HepG2 (cell line): ENCODE measurements around the gene SCAANT1. TPM values are rescaled to one million over a fixed set of nuclear protein-coding genes. Genes with fewer than 3 reads are reported as not detected.

Experiments
- AGO1 ChIP-seq: fragments of 200-400 bp; formaldehyde crosslinking; IDR thresholded peaks from 2 replicates; pipeline ENCODE4 v1.6.1; 2017; ENCODE audit warnings: mild to moderate bottlenecking, low read depth, low read length, moderate library complexity; ENCODE audit not compliant: poor library complexity, severe bottlenecking
- ARHGAP35 ChIP-seq: sonication (generic); formaldehyde crosslinking; IDR thresholded peaks from 2 replicates; pipeline ENCODE4 v1.9.0; 2022; ENCODE audit warnings: mild to moderate bottlenecking, inconsistent platforms, moderate library complexity, missing genetic modification reagents, borderline replicate concordance
- ARNTL ChIP-seq: sonication (generic); formaldehyde crosslinking; IDR thresholded peaks from 2 replicates; pipeline ENCODE4 v1.4.0; 2020; ENCODE audit warnings: mild to moderate bottlenecking, missing genetic modification reagents
- BCL6 ChIP-seq: IDR thresholded peaks from 2 replicates; pipeline ENCODE4 v1.6.1; 2016; ENCODE audit warnings: missing genetic modification reagents, missing compliant biosample characterization
- CREB3 ChIP-seq: sonication (generic); formaldehyde crosslinking; IDR thresholded peaks from 2 replicates; pipeline ENCODE4 v1.5.0; 2020; ENCODE audit warnings: missing genetic modification reagents
- CREM ChIP-seq, 2 experiments: sonication (generic) in 1 of 2; formaldehyde crosslinking in 1 of 2; IDR thresholded peaks; 2 replicates each; pipeline versions ENCODE4 v1.4.0 to v1.6.1; 2016 to 2020; ENCODE audit warnings: antibody characterized with exemption in 1 of 2, mild to moderate bottlenecking in 1 of 2, missing genetic modification reagents in 1 of 2
- ELF3 ChIP-seq: IDR thresholded peaks from 2 replicates; pipeline ENCODE4 v1.6.1; 2016; ENCODE audit warnings: missing genetic modification reagents, missing compliant biosample characterization
- ELF4 ChIP-seq: sonication (generic); formaldehyde crosslinking; IDR thresholded peaks from 2 replicates; pipeline ENCODE4 v1.5.0; 2020; ENCODE audit warnings: missing genetic modification reagents, mild to moderate bottlenecking, moderate library complexity, borderline replicate concordance
- ETV5 ChIP-seq: IDR thresholded peaks from 2 replicates; pipeline ENCODE4 v1.6.1; 2018; ENCODE audit warnings: missing biosample characterization, missing genetic modification reagents, inconsistent platforms, borderline replicate concordance
- FOXA3 ChIP-seq: IDR thresholded peaks from 2 replicates; pipeline ENCODE4 v1.6.1; 2016; ENCODE audit warnings: missing genetic modification reagents, missing compliant biosample characterization
- FOXO1 ChIP-seq: sonication (generic); formaldehyde crosslinking; IDR thresholded peaks from 2 replicates; pipeline ENCODE4 v1.4.0; 2020; ENCODE audit warnings: missing genetic modification reagents
- FOXP4 ChIP-seq: sonication (generic); formaldehyde crosslinking; IDR thresholded peaks from 2 replicates; pipeline ENCODE4 v1.4.0; 2020; ENCODE audit warnings: missing genetic modification reagents
- GMEB2 ChIP-seq: IDR thresholded peaks from 2 replicates; pipeline ENCODE4 v1.6.1; 2016; ENCODE audit warnings: missing biosample characterization, missing genetic modification reagents, low read depth
- RARA ChIP-seq: IDR thresholded peaks from 2 replicates; pipeline ENCODE4 v1.6.1; 2016; ENCODE audit warnings: missing genetic modification reagents, missing compliant biosample characterization
- SAFB2 ChIP-seq: sonication (generic); formaldehyde crosslinking; IDR thresholded peaks from 2 replicates; pipeline ENCODE4 v1.5.1; 2020; ENCODE audit warnings: missing genetic modification reagents, low read depth, mild to moderate bottlenecking, borderline replicate concordance
- SAP130 ChIP-seq: IDR thresholded peaks from 2 replicates; pipeline ENCODE4 v1.6.1; 2016; ENCODE audit warnings: low read depth
- SOX6 ChIP-seq, 2 experiments: fragments of 450-650 bp in 1 of 2; sonication (generic) in 1 of 2; formaldehyde crosslinking in 1 of 2; IDR thresholded peaks; 2 replicates each; pipeline versions ENCODE4 v1.4.0 to v1.6.1; 2017 to 2020; ENCODE audit warnings: antibody characterized with exemption in 1 of 2, mild to moderate bottlenecking in 1 of 2, missing genetic modification reagents in 1 of 2
- TCF7L2 ChIP-seq: IDR thresholded peaks from 2 replicates; pipeline ENCODE4 v1.6.1; 2011; ENCODE audit warnings: mild to moderate bottlenecking, low read depth, low read length, moderate library complexity
- ZBTB1 ChIP-seq: sonication (generic); formaldehyde crosslinking; IDR thresholded peaks from 2 replicates; pipeline ENCODE4 v1.4.0; 2020; ENCODE audit warnings: missing genetic modification reagents, borderline replicate concordance
- ZNF121 ChIP-seq: sonication (generic); formaldehyde crosslinking; IDR thresholded peaks from 2 replicates; pipeline ENCODE4 v1.5.0; 2020; ENCODE audit warnings: mild to moderate bottlenecking, missing genetic modification reagents
- ZNF205 ChIP-seq: IDR thresholded peaks from 2 replicates; pipeline ENCODE4 v1.6.1; 2018; ENCODE audit warnings: missing biosample characterization, missing genetic modification reagents
- ZNF275 ChIP-seq: sonication (generic); formaldehyde crosslinking; IDR thresholded peaks from 2 replicates; pipeline ENCODE4 v1.8.0; 2022; ENCODE audit warnings: missing genetic modification reagents, mild to moderate bottlenecking, inconsistent platforms, borderline replicate concordance
- ZNF543 ChIP-seq: sonication (generic); formaldehyde crosslinking; IDR thresholded peaks from 2 replicates; pipeline ENCODE4 v1.4.0; 2020; ENCODE audit warnings: mild to moderate bottlenecking, missing genetic modification reagents
- ZNF546 ChIP-seq: sonication (generic); formaldehyde crosslinking; conservative IDR thresholded peaks from 2 replicates; pipeline ENCODE4 v1.8.1; 2023; ENCODE audit warnings: mild to moderate bottlenecking, missing genetic modification reagents
- ZNF644 ChIP-seq: IDR thresholded peaks from 2 replicates; pipeline ENCODE4 v1.6.1; 2016; ENCODE audit warnings: low read depth
- ZNF792 ChIP-seq: IDR thresholded peaks from 2 replicates; pipeline ENCODE4 v1.6.1; 2016
- polyA plus RNA-seq, 8 experiments: library from polyadenylated mRNA; depleted of rRNA in 3 of 8; stranded (reverse) in 7 of 8; unstranded in 1 of 8; fragments of >200 nt; fragmentation: Illumina TruSeq in 4 of 8; extraction: Trizol in 4 of 8; gene quantifications; 2 replicates each; pipeline versions ENCODE4 v1.2.1 to v1.2.3, GENCODE V29; 2011 to 2016; ENCODE audit warnings: low read depth in 4 of 8, missing spikeins in 1 of 8, mixed read lengths in 1 of 8; ENCODE audit not compliant: insufficient read depth in 1 of 8
- total RNA-seq, 5 experiments: library from RNA; depleted of rRNA; stranded (reverse); fragments of >200 nt; fragmentation: Illumina TruSeq; extraction: Trizol; gene quantifications; 2 replicates each; pipeline ENCODE4 v1.2.3, GENCODE V29; 2016; ENCODE audit warnings: low read depth in 1 of 5

Gene SCAANT1
- total and polyA plus RNA-seq, 2 of the 13 experiments (the other 11 are each of a cell fraction or from before 2014, with no cell fraction given), result not detected

- TF ChIP-seq ARNTL (CRISPR knock-in tag) (no peak), FOXP4 (CRISPR knock-in tag) (peak; percentile 42; the same call in 1 of the 2 replicates), ZNF644 (peak; percentile 75; the same call in 1 of the 2 replicates), SAFB2 (CRISPR knock-in tag) (no peak), AGO1 (no peak), ZBTB1 (CRISPR knock-in tag) (no peak), ZNF543 (CRISPR knock-in tag) (no peak), SAP130 (CRISPR knock-in tag) (peak; percentile 57), ARHGAP35 (CRISPR knock-in tag) (no peak), ZNF275 (no peak), FOXA3 (CRISPR knock-in tag) (peak; percentile 69; the same call in 1 of the 2 replicates), BCL6 (0 out of 2 replicates have a peak, but pooled peaks have one; percentile 23), TCF7L2 (no peak), SOX6 (IDR thresholded peaks at IDR 0.05) (no peak), SOX6 (CRISPR knock-in tag; IDR thresholded peaks at IDR 0.05) (0 out of 2 replicates have a peak, but pooled peaks have one; percentile 18), ZNF546 (no peak), FOXO1 (CRISPR knock-in tag) (0 out of 2 replicates have a peak, but pooled peaks have one; percentile 41), CREM (IDR thresholded peaks at IDR 0.05) (no peak), CREM (CRISPR knock-in tag; IDR thresholded peaks at IDR 0.05) (no peak), ETV5 (CRISPR knock-in tag) (peak; percentile 49; the same call in 1 of the 2 replicates), ZNF121 (CRISPR knock-in tag) (no peak), GMEB2 (CRISPR knock-in tag) (no peak), ELF3 (peak; percentile 46), RARA (CRISPR knock-in tag) (no peak), ZNF205 (CRISPR knock-in tag) (peak; percentile 84; the same call in 1 of the 2 replicates), ELF4 (no peak), ZNF792 (CRISPR knock-in tag) (peak; percentile 97), CREB3 (CRISPR knock-in tag) (no peak)
Observed at GRCh38 chr3:63945558-63946096, 33.4 kb upstream of the SCAANT1 start (continued).
